Heart right ventricle (tissue), 16 donors: ENCODE results near the gene FADS1. TPM values are rescaled to one million over a fixed set of nuclear protein-coding genes. Genes with fewer than 3 reads are reported as not detected.
A peak's percentile ranks its signal among the peaks of the same experiment; 100 is the strongest.

Experiments
- ATAC-seq, 8 donors: fragments of 200-7000 bp; cut with Tn5 transposase; one replicate each; pipeline ENCODE4 v1.9.1; 2020; ENCODE audit warnings: mild to moderate bottlenecking in 8 of 8, moderate library complexity in 8 of 8, moderate number of reproducible peaks in 1 of 8
- DNase-seq, 2 donors: peaks; one replicate each; pipeline ENCODE4 v3.0.0-alpha.2; 2020
- H3K27ac ChIP-seq, 10 donors: fragments of 200-600 bp; sonication (generic) in 2 of 10; one replicate each; pipeline versions ENCODE4 v1.5.0 to v1.8.0; 2020 to 2022; ENCODE audit warnings: mild to moderate bottlenecking in 3 of 10
- H3K27me3 ChIP-seq, 7 donors: fragments of 200-600 bp; one replicate each; pipeline ENCODE4 v1.8.0; 2021 to 2022; ENCODE audit warnings: mild to moderate bottlenecking in 2 of 7
- H3K36me3 ChIP-seq, 9 donors: fragments of 200-600 bp; sonication (generic) in 1 of 9; one replicate each; pipeline versions ENCODE4 v1.5.0 to v1.8.0; 2020 to 2022; ENCODE audit warnings: mild to moderate bottlenecking in 2 of 9
- H3K4me1 ChIP-seq, 9 donors: fragments of 200-600 bp; sonication (generic) in 1 of 9; one replicate each; pipeline versions ENCODE4 v1.5.0 to v1.8.0; 2020 to 2022; ENCODE audit warnings: mild to moderate bottlenecking in 4 of 9
- H3K4me3 ChIP-seq, 10 donors: fragments of 200-600 bp; sonication (generic) in 2 of 10; one replicate each; pipeline versions ENCODE4 v1.5.0 to v1.8.0; 2020 to 2022; ENCODE audit warnings: mild to moderate bottlenecking in 7 of 10, moderate library complexity in 2 of 10
- H3K9me3 ChIP-seq, 11 donors: fragments of 200-600 bp in 10 of 11; sonication (generic) in 2 of 11; one replicate each; pipeline versions ENCODE4 v1.5.0 to v1.8.0; 2013 to 2022; ENCODE audit warnings: mild to moderate bottlenecking in 2 of 11, control low read depth in 1 of 11, moderate library complexity in 1 of 11
- WGBS, 2 donors: extraction: QIAGEN DNeasy Blood & Tissue Kit; methylation state at CpG; one replicate each; pipeline ENCODE4 v1.1.7; 2013; ENCODE audit warnings: inconsistent platforms in 1 of 2; 5-methylcytosine and 5-hydroxymethylcytosine counted together
- intact Hi-C, 10 donors: fragments of 100-400 bp; cut with DNase I; formaldehyde crosslinking; loops; one replicate each; pipeline versions ENCODE4 v1.11.1 to v1.14.2; 2022
- polyA plus RNA-seq, 2 donors: library from polyadenylated mRNA; stranded (reverse); fragments of 200-250 nt; gene quantifications; one replicate each; pipeline ENCODE4 v1.2.3, GENCODE V29; 2013
- total RNA-seq, 10 donors: library from RNA; stranded (reverse); fragmentation: NEBNext Ultra II Directional in 3 of 10; extraction: Animal tissue kit (Norgen Biotek cat#: 25700) in 3 of 10; gene quantifications; one replicate each; pipeline versions ENCODE4 v1.2.1 to v1.2.4, GENCODE V29; 2021 to 2023
- TF ChIP-seq, protein P1 (sequence below), 9 donors: fragments of 200-600 bp; sonication (generic) in 2 of 9; IDR thresholded peaks; one replicate each; pipeline versions ENCODE4 v1.5.0 to v1.8.0; 2021 to 2022; ENCODE audit warnings: antibody characterized with exemption in 9 of 9, mild to moderate bottlenecking in 5 of 9, moderate library complexity in 1 of 9
- donor health status: Arrhythmogenic right ventricular cardiomyopathy.
- donor health status: ischemic (EF 13 %, LVEDD 7.1; RV severe dilation, severe dysfunction).
- donor health status: healthy with polysubstance abuse.
- donor health status: DM: no; HTN: yes; CAD: no.
- donor health status: DM: no; HTN: no; CAD: no.
- donor health status: ischemic (EF 25% LVEDD 6.9; RV normal size, moderate dysfunction).
- donor health status: ischemic (EF 25% LVEDD 5.7; RV mildly dilated, moderate dysfunction).
- donor health status: healthy.
- donor health status: DM: yes; HTN: yes; CAD: no.
- donor health status: Ischemic cardiomyopathy.
- donor health status: ischemic (EF 35%, LVEDD 5.7; RV mildly dilated, moderate dysfunction).
- donor health status: nonischemic (EF 11% LVEDD 7.7; RV severe dilation, severe dysfunction).
- donor health status: DM: yes; HTN: yes; CAD: no.
- donor health status: PGD.
- donor health status: ischemic (EF 29% LVEDD 5.4; RV normal size, mild dysfunction).
- donor health status: nonischemic (EF 23%, LVEDD 6.1; RV moderate dilation, normal function).

FADS1 gene
- total and polyA plus RNA-seq, 12 donors, result 13.8 to 37.4 (median 25.4) TPM

GRCh38 chr11:61850687-61851086 lies 33.9 kb upstream of the FADS1 start:
- Histone ChIP-seq H3K27me3 (no peaks in the 10 kb centered on the region), H3K4me3 (no peak overlapping the region), H3K36me3 (peaks cover 0 to 71% (median 10%) of the 10 kb centered on the region in 9 donors), H3K4me1 (peaks cover 5 to 40% (median 18%) of the 10 kb centered on the region in 9 donors), H3K27ac (peak overlapping the region; percentile 12 to 83 (median 70)), H3K9me3 (no peaks in the 10 kb centered on the region)
- WGBS, 2 donors, result 41 to 45% methylated on average over 7 of the region's 7 CpGs
- ATAC-seq (peak in 4 of 8 donors; percentile 2 to 18 (median 2)), DNase-seq (no peak)
- intact Hi-C loops, result loop anchor here in 2 of 10 donors (5.0 kb wide), 1 partner anchor 33 kb away; the partner anchor contains the start of gene FADS1 (in 2 of the 2)
- TF ChIP-seq, protein P1, sequence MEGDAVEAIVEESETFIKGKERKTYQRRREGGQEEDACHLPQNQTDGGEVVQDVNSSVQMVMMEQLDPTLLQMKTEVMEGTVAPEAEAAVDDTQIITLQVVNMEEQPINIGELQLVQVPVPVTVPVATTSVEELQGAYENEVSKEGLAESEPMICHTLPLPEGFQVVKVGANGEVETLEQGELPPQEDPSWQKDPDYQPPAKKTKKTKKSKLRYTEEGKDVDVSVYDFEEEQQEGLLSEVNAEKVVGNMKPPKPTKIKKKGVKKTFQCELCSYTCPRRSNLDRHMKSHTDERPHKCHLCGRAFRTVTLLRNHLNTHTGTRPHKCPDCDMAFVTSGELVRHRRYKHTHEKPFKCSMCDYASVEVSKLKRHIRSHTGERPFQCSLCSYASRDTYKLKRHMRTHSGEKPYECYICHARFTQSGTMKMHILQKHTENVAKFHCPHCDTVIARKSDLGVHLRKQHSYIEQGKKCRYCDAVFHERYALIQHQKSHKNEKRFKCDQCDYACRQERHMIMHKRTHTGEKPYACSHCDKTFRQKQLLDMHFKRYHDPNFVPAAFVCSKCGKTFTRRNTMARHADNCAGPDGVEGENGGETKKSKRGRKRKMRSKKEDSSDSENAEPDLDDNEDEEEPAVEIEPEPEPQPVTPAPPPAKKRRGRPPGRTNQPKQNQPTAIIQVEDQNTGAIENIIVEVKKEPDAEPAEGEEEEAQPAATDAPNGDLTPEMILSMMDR (IDR thresholded peaks at IDR 0.05), result no peak

DNA sequence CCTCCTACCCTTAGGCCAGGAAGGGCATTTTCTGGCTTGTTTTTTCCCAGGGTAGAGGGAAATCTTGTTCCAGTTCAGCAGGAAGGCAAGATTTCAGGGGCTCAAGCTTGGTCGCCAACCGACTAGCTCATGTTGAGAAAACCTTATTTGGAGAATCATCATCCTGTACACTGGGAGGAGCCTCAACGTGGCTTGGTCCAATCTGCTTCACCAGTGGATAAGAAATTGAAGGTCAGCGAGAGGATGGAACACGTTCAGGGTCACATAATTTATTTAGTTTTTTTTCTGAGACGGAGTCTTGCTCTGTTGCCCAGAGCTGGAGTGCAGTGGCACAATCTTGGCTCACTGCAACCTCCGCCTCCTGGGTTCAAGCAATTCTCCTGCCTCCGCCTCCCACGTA lies 31.8 kb upstream of the FADS1 start:
- Histone ChIP-seq H3K4me1 (peaks cover 5 to 23% (median 18%) of the 10 kb centered on the region in 9 donors), H3K36me3 (peaks cover 0 to 72% (median 18%) of the 10 kb centered on the region in 9 donors), H3K27ac (no peak overlapping the region), H3K4me3 (no peak overlapping the region), H3K9me3 (no peaks in the 10 kb centered on the region), H3K27me3 (no peaks in the 10 kb centered on the region)
- intact Hi-C loops, result no loop called here
- DNase-seq (no peak), ATAC-seq (no peak)
- TF ChIP-seq, protein P1 (IDR thresholded peaks at IDR 0.05), result no peak
- WGBS, 2 donors, result 91 to 96% methylated on average over 9 of the region's 9 CpGs

- no peak for ATAC-seq
- intact Hi-C loops, result no loop called here
- H3K36me3 ChIP-seq, result peaks cover 0 to 74% (median 22%) of the 10 kb centered on the region in 9 donors
Measured at GRCh38 chr11:61847914-61848581, 31.2 kb upstream of the FADS1 start.

DNA sequence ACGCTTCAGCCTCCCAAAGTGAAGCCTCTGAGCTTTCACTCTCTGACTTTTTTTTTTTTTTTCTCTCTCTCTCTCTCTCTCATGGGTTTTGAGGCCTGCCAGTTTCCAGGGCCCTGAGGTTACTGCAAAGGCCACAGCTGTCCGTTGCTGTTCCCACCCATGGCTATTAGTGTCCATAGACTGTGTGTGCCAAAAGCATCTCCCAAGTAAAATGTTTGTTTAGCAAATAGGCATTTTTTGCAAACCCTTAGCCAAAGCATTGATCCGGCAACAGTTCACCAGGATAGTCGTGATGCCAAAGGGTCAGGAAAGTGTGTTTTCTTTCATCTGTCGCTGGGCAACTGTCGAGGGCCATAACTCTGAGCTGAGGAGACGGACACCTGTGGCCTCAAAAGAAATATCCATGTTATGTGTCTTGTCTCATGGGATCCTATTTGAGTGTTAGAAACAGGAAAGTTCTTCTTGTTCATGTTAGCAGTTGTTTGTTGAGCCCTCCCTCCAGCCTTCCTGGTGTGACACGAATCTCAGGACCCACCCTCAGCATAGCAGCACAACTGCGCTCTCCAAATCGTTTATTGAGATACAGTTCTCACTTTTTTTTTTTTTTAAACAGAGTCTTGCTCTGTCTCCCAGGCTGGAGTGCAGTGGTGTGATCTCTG lies 29.7 kb upstream of the FADS1 start:
- ATAC-seq (no peak), DNase-seq (no peak)
- H3K4me3 ChIP-seq, result no peak overlapping the region
- intact Hi-C loops, result no loop called here
- TF ChIP-seq, protein P1 (IDR thresholded peaks at IDR 0.05), result no peak
- no peak overlapping the region for H3K27ac ChIP-seq
- WGBS, 2 donors, result 85 to 87% methylated on average over 10 of the region's 10 CpGs
- no peaks in the 10 kb centered on the region for H3K27me3 ChIP-seq
- H3K4me1 ChIP-seq, result peaks cover 5 to 27% (median 13%) of the 10 kb centered on the region in 9 donors
- peaks cover 0 to 78% (median 22%) of the 10 kb centered on the region in 9 donors for H3K36me3 ChIP-seq
- H3K9me3 ChIP-seq, result no peaks in the 10 kb centered on the region

More at GRCh38 chr11:61847914-61848581, 31.2 kb upstream of the FADS1 start:
- no peak overlapping the region for H3K4me3 ChIP-seq
- WGBS, 2 donors, result 94 to 95% methylated on average over 18 of the region's 18 CpGs
- no peak overlapping the region for H3K27ac ChIP-seq
- H3K4me1 ChIP-seq, result peaks cover 5 to 22% (median 17%) of the 10 kb centered on the region in 9 donors
- DNase-seq, result no peak
- H3K9me3 ChIP-seq, result no peaks in the 10 kb centered on the region
- no peaks in the 10 kb centered on the region for H3K27me3 ChIP-seq
- TF ChIP-seq, protein P1 (IDR thresholded peaks at IDR 0.05), result no peak
